ENCODE results near the gene KSR1.

DNA sequence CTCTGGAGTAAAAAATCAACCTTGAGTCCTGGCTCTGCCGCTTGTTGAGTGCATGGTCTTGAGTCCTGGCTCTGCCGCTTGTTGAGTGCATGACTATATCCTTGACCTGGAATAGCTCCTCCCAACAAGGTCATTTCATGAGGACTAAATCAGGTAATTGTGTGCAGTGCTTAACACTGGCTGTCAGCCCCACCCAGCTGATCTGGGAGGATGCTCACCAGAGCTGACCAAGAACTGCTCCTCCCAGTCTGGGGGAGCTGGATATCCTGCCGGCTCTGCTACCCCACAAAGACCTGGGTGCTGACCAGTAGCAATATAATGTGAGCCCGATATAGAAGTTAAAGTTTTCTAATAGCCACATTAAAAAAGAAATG, 154.0 kb downstream of the KSR1 start:
- TF ChIP-seq, protein P1, sequence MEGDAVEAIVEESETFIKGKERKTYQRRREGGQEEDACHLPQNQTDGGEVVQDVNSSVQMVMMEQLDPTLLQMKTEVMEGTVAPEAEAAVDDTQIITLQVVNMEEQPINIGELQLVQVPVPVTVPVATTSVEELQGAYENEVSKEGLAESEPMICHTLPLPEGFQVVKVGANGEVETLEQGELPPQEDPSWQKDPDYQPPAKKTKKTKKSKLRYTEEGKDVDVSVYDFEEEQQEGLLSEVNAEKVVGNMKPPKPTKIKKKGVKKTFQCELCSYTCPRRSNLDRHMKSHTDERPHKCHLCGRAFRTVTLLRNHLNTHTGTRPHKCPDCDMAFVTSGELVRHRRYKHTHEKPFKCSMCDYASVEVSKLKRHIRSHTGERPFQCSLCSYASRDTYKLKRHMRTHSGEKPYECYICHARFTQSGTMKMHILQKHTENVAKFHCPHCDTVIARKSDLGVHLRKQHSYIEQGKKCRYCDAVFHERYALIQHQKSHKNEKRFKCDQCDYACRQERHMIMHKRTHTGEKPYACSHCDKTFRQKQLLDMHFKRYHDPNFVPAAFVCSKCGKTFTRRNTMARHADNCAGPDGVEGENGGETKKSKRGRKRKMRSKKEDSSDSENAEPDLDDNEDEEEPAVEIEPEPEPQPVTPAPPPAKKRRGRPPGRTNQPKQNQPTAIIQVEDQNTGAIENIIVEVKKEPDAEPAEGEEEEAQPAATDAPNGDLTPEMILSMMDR (IDR thresholded peaks at IDR 0.05 in 4 of 5, conservative IDR thresholded peaks at IDR 0.05 in 1 of 5): no peak
- TF ChIP-seq POLR2A (IDR thresholded peaks at IDR 0.05): no peak

Data from gastrocnemius medialis (tissue), 4 donors.